WI38 (cell line): ENCODE results near the gene AGAP1.

Source experiments
- H3K4me3 ChIP-seq: 2 replicates; pipeline ENCODE4 v1.5.1; 2011; ENCODE audit warnings: low read depth, mild to moderate bottlenecking, control low read depth, low read length
- TF ChIP-seq, protein P1 (sequence below): IDR thresholded peaks from 2 replicates; pipeline ENCODE4 v1.5.1; 2012; ENCODE audit warnings: low read depth, mild to moderate bottlenecking, control low read depth, low read length

The AGAP1 gene

DNA sequence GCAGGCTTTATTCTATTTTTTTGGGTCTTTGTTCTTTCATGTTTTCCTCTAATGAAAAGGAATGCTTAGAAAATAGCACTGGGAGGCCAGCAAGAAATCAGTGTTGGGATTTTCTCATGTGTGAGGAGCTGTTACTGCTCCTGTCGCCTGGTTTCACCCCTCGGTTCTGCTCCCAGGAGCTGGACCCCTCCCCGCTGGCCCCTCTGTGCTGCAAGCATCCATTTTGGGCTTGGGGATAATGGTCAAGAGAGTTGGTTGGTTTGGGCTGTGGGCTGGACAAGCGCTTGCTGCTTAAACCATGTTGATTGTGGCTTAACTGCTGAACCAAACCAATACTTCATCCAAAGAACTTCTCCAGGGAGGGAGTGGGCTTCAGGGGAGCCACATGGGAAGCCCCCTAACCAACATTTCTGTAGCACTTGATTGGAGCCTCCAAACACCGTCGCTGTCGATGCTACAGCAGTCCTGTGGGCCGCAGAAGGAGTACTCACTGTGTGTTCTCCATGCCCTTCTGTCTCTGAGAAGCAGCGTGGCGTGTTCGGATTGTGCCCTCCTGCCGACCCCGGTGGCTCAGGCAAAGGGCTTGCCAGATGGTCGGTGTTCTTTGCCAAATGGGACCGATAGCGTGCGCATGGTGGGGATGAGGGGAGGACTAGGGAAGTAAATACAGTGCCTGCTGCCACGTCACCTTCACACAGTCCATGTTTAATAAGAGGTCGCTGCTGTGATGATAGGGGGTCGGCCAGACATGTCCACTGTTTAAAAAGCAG is 40.0 kb downstream of the AGAP1 start:
- no peak overlapping the region for H3K4me3 ChIP-seq
- TF ChIP-seq, protein P1, sequence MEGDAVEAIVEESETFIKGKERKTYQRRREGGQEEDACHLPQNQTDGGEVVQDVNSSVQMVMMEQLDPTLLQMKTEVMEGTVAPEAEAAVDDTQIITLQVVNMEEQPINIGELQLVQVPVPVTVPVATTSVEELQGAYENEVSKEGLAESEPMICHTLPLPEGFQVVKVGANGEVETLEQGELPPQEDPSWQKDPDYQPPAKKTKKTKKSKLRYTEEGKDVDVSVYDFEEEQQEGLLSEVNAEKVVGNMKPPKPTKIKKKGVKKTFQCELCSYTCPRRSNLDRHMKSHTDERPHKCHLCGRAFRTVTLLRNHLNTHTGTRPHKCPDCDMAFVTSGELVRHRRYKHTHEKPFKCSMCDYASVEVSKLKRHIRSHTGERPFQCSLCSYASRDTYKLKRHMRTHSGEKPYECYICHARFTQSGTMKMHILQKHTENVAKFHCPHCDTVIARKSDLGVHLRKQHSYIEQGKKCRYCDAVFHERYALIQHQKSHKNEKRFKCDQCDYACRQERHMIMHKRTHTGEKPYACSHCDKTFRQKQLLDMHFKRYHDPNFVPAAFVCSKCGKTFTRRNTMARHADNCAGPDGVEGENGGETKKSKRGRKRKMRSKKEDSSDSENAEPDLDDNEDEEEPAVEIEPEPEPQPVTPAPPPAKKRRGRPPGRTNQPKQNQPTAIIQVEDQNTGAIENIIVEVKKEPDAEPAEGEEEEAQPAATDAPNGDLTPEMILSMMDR = no peak

DNA sequence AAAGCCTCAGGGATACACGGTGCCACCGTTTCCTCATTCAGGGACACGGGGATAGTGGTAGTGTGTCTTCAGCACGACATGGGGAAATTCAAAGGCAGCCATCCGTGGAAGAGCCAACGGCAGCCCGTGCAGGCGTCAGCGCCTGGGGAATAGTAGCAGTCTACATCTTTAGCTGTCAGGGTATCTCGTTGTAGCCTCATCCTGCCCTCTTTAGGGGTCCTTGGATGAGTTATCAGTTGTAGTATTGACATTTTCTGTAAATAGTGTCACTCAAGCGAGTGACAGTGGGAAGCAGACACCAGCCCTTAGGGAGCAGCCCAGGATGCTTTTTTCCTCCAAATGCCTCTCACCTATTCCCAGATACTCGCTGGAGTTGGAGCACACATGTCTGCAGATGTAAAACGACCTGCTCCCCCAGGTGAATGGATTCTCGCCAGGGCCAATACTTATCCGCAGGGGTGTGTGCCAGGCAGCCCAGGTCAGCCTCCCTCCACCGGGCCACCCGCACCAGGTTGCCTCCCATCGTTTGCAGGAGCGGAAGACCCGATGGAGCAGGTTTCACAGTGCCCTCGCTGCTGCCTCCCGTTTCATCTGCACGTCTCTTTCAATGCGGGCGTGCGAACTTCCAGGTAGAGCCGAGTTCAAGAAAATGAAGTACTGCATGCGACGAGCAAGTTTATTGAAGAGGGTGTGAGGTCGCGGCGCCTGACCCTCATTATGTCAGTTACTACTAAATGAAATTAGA is 41.0 kb downstream of the AGAP1 start:
- H3K4me3 ChIP-seq = no peak overlapping the region
- TF ChIP-seq, protein P1 = no peak

DNA sequence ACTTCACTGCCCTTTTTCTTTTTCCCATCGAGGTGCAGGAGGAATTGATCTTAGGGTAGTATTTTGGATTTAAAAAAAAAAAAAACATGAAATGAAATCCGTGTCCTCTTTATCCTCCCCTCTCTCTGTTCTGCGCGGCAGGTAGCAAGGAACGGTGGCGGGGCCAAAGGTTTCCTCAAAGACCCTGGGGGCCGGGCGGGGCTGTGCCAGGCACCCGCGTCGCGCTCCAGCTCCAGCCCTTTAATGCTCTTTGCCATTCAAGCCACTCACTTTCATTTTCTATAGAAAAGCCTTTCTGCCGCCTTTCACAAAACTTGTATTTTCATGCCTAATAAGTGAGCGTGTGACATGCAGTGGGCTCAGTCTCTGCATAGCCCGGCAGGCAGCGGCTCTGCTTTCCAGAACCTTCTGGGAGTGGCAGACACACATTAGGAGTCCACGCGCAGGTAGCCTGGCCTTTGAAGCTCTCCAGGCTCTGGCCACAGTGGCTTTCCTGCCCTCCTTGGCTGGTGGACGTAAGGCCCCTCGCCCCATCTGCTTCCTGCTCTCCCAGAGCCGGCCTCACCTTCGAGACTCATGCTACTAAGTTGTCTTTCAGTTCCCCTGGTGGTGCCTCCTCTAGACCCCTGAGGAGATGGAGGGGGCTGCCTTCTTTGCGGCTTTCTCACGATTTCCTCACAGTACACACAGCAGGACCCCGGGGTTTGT is 41.7 kb downstream of the AGAP1 start:
- TF ChIP-seq, protein P1 = no peak
- no peak overlapping the region for H3K4me3 ChIP-seq

DNA sequence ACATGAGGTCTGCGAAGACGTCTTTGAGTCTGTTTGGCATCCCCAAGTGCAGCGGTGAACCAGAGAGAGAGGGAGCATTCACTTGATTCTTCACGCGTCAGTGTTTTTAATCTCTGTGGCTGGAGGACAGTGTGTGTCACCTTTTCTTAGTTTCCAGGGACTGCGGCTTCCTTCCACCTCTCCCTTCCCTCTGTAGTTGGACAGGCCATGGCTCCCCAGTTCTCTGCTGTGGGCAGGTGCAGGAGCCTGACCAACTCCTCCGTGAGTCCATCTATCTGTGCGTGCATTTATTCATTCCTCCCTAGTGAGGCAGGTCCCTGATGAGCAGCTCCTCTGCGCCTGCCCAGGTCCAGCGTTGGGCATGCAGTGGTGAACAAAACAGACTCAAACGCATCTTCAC is 42.9 kb downstream of the AGAP1 start:
- H3K4me3 ChIP-seq = no peak overlapping the region
- TF ChIP-seq, protein P1 = no peak

DNA sequence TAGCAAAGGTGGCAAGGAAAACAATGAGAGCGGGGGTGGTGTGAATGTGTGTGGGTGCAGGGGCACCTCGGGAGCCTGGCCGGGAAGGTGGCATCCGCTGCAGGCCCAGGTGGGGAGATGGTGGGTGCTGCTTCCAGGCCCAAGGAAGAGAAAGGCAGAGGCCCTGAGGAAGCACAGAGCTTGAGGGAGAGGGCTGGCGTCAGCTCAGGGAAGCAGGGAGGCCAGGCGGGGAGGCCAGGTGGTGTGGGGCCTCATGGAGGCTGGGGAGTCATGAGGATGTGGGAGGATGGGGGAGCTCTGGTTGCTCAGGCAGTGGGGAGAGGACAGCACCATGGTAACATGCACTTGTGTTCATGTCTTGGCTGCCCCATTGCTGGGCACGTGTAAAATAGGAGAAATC is 43.3 kb downstream of the AGAP1 start:
- no peak overlapping the region for H3K4me3 ChIP-seq
- TF ChIP-seq, protein P1 = no peak

DNA sequence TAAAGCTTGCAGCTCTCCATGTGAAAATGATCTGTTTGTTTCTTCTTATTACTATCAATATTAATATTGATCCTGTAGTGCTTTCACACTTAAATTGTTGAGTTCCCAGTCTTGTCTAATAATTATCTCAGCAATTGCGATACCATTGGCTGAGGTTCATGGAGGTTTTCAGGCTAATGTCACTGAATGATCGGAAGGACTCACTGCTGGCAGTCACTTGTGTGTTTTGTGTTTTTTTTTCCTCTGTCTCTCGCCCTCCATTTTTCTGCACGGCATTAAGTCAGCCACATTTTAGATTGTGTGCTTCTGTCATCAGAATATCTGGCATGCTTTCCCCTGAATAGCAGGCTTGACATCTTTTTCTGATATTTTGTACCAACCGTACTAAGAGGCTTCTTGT is 43.7 kb downstream of the AGAP1 start:
- H3K4me3 ChIP-seq = no peak overlapping the region
- TF ChIP-seq, protein P1 = no peak
